GM12864 (cell line): ENCODE measurements around the gene RAMP2.

Experiments used
- DNase-seq: peaks from one replicate; pipeline ENCODE4 v3.0.0-alpha.2; 2011; ENCODE audit warnings: low read depth
- H3K4me3 ChIP-seq: 2 replicates; pipeline ENCODE4 v1.5.1; 2011; ENCODE audit warnings: mild to moderate bottlenecking, low read depth, low read length, control low read depth
- TF ChIP-seq, protein P1 (sequence below): IDR thresholded peaks from 2 replicates; pipeline ENCODE4 v1.5.1; 2011; ENCODE audit warnings: low read depth, mild to moderate bottlenecking, moderate library complexity, low read length, control low read depth, inconsistent platforms; ENCODE audit errors: missing control alignments

Gene RAMP2

DNA sequence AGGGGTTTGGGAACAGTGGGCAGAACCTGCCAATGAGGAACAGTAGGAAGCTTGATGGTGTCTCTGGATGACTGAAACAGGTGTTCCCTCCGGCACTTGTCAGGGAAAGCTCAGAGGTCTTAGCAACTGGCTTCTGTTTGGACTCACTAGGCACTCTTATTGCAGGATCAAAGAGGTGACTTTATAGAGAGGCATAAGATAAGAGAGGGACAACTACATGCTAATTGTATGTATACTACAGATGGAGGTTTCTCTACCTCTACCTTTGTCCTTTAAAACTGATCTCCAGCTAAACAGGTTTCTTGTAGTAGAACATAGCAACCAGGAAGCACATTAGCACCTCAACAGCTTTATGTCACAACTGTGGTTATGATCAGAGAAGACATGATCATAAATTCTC lies 45.2 kb downstream of the RAMP2 start:
- no peak for DNase-seq
- H3K4me3 ChIP-seq: no peak overlapping the region
- TF ChIP-seq, protein P1, sequence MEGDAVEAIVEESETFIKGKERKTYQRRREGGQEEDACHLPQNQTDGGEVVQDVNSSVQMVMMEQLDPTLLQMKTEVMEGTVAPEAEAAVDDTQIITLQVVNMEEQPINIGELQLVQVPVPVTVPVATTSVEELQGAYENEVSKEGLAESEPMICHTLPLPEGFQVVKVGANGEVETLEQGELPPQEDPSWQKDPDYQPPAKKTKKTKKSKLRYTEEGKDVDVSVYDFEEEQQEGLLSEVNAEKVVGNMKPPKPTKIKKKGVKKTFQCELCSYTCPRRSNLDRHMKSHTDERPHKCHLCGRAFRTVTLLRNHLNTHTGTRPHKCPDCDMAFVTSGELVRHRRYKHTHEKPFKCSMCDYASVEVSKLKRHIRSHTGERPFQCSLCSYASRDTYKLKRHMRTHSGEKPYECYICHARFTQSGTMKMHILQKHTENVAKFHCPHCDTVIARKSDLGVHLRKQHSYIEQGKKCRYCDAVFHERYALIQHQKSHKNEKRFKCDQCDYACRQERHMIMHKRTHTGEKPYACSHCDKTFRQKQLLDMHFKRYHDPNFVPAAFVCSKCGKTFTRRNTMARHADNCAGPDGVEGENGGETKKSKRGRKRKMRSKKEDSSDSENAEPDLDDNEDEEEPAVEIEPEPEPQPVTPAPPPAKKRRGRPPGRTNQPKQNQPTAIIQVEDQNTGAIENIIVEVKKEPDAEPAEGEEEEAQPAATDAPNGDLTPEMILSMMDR: no peak

DNA sequence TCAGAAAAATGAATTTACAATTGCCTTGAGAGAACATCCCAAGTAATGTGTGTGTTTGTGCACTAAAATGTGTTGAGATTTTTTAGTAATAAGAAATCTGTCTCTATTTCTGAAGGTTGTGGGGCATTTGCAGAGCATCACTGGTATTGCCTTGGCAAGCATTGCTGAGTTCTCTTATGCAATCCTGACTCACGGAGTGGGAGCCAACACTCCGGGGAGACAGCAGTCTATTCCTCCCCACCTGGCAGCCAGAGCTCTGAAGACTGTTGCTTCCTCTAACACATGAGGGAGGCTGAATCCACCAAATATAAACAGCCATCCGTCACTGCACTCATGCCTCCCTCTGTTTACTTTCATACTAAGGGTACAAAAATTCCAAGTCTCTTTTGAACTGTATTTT lies 48.2 kb downstream of the RAMP2 start:
- TF ChIP-seq, protein P1: no peak
- H3K4me3 ChIP-seq: no peak overlapping the region

More for the DNA sequence above, 48.2 kb downstream of the RAMP2 start:
- no peak for DNase-seq
